Medulla oblongata (tissue), 1 donor: ENCODE data around the gene FOXR1.
"Not testable (repeated sequence)": the region's sequence is repeated elsewhere in the genome, so short reads cannot be mapped to it uniquely, and the experiment has no call there.

ENCODE experiments used
- DNase-seq: peaks from one replicate; pipeline ENCODE4 v3.0.0-alpha.2; 2015; ENCODE audit errors: extremely low spot score

The FOXR1 gene

GRCh38 chr11:118947091-118947490 lies 24.5 kb upstream of the FOXR1 start:
- no peak for DNase-seq

- DNase-seq, result no peak
These were observed 23.6 kb upstream of the FOXR1 start for GRCh38 chr11:118948000-118948399.

- peak; percentile 82 for DNase-seq
These were observed 18.3 kb upstream of the FOXR1 start for GRCh38 chr11:118953265-118953664.

- not testable (repeated sequence) for DNase-seq
These were observed 17.6 kb upstream of the FOXR1 start for GRCh38 chr11:118953976-118954375.

GRCh38 chr11:118956094-118956846 lies 15.3 kb upstream of the FOXR1 start, which contains the start of gene UPK2:
Gene UPK2, plus strand, starts transcription at chr11:118956298. Its CDS starts 53 bp downstream, at chr11:118956351.
- DNase-seq, result peak; percentile 88

GRCh38 chr11:118956847-118957469 lies 14.6 kb upstream of the FOXR1 start:
- DNase-seq, result no peak

- no peak for DNase-seq
These were observed 14.0 kb upstream of the FOXR1 start for GRCh38 chr11:118957549-118957948.

GRCh38 chr11:118957968-118958367 lies 13.6 kb upstream of the FOXR1 start:
- no peak for DNase-seq

GRCh38 chr11:118958577-118958976 lies 13.0 kb upstream of the FOXR1 start:
- DNase-seq, result no peak

GRCh38 chr11:118961189-118961588 lies 10.4 kb upstream of the FOXR1 start:
- no peak for DNase-seq

GRCh38 chr11:118961591-118961990 lies 10.0 kb upstream of the FOXR1 start:
- DNase-seq, result no peak

- DNase-seq, result not testable (repeated sequence)
These were observed 2.1 kb upstream of the FOXR1 start for GRCh38 chr11:118969508-118969907.

- DNase-seq, result no peak
These were observed 2.4 kb downstream of the FOXR1 start for GRCh38 chr11:118973985-118974384.

- DNase-seq, result no peak
These were observed 4.5 kb downstream of the FOXR1 start for GRCh38 chr11:118975771-118976709.

- DNase-seq, result no peak
These were observed 7.9 kb downstream of the FOXR1 start for GRCh38 chr11:118979434-118979833.

GRCh38 chr11:118980191-118980881 lies 8.8 kb downstream of the FOXR1 start:
- peak; percentile 58 for DNase-seq

GRCh38 chr11:118984337-118984736 lies 12.8 kb downstream of the FOXR1 start:
- not testable (repeated sequence) for DNase-seq

- no peak for DNase-seq
These were observed 13.3 kb downstream of the FOXR1 start for GRCh38 chr11:118984825-118985224.

- no peak for DNase-seq
These were observed 16.7 kb downstream of the FOXR1 start for GRCh38 chr11:118988280-118988679.

GRCh38 chr11:118991486-118992038 lies 20.0 kb downstream of the FOXR1 start:
- DNase-seq, result not testable (repeated sequence)
